GM23248 (cell line): Measurements from ENCODE around the gene BHMT. TPM values are rescaled to one million over a fixed set of nuclear protein-coding genes. Genes with fewer than 3 reads are reported as not detected.

ENCODE experiments used
- DNase-seq: peaks from one replicate; pipeline ENCODE4 v3.0.0-alpha.2; 2015
- H2AFZ ChIP-seq: fragments of 200-600 bp; sonication (generic); 2 replicates; pipeline ENCODE4 v1.6.1; 2016; ENCODE audit warnings: antibody characterized with exemption
- H3F3A ChIP-seq: fragments of 200-600 bp; sonication (generic); 2 replicates; pipeline ENCODE4 v1.6.1; 2016; ENCODE audit warnings: mild to moderate bottlenecking, antibody characterized with exemption, mixed run types; ENCODE audit not compliant: insufficient read depth
- H3K27ac ChIP-seq: fragments of 200-600 bp; sonication (generic); 2 replicates; pipeline ENCODE4 v1.5.1; 2016; ENCODE audit warnings: mild to moderate bottlenecking
- H3K27me3 ChIP-seq: fragments of 200-600 bp; sonication (generic); replicated peaks from 2 replicates; pipeline ENCODE4 v1.6.1; 2016; ENCODE audit warnings: mild to moderate bottlenecking; ENCODE audit not compliant: insufficient read depth
- H3K36me3 ChIP-seq: fragments of 200-600 bp; sonication (generic); 2 replicates; pipeline ENCODE4 v1.6.1; 2016; ENCODE audit warnings: low read depth, mild to moderate bottlenecking
- H3K4me1 ChIP-seq: fragments of 200-600 bp; sonication (generic); 2 replicates; pipeline ENCODE4 v1.6.1; 2016; ENCODE audit warnings: mild to moderate bottlenecking; ENCODE audit not compliant: insufficient read depth
- H3K4me2 ChIP-seq: fragments of 200-600 bp; sonication (generic); one replicate; pipeline ENCODE4 v1.6.1; 2016; ENCODE audit warnings: mild to moderate bottlenecking; ENCODE audit not compliant: unreplicated experiment
- H3K4me3 ChIP-seq: fragments of 200-600 bp; sonication (generic); 2 replicates; pipeline ENCODE4 v1.5.1; 2016; ENCODE audit warnings: mild to moderate bottlenecking
- H3K79me2 ChIP-seq: fragments of 200-600 bp; sonication (generic); 2 replicates; pipeline ENCODE4 v1.6.1; 2016; ENCODE audit warnings: mild to moderate bottlenecking; ENCODE audit not compliant: insufficient read depth
- H3K9ac ChIP-seq: fragments of 200-600 bp; sonication (generic); 2 replicates; pipeline ENCODE4 v1.6.1; 2016; ENCODE audit warnings: mild to moderate bottlenecking
- H3K9me2 ChIP-seq: fragments of 200-600 bp; sonication (generic); 2 replicates; pipeline ENCODE4 v1.6.1; 2016; ENCODE audit warnings: mixed run types, mild to moderate bottlenecking, moderate library complexity; ENCODE audit not compliant: insufficient read depth
- H3K9me3 ChIP-seq: fragments of 200-600 bp; sonication (generic); one replicate; pipeline ENCODE4 v1.6.1; 2017; ENCODE audit warnings: low read depth
- H4K20me1 ChIP-seq: fragments of 200-600 bp; sonication (generic); 2 replicates; pipeline ENCODE4 v1.6.0; 2016; ENCODE audit not compliant: insufficient read depth
- EZH2 ChIP-seq: fragments of 200-600 bp; sonication (generic); IDR thresholded peaks from 2 replicates; pipeline ENCODE4 v1.6.1; 2018; ENCODE audit warnings: antibody characterized with exemption, mild to moderate bottlenecking; ENCODE audit not compliant: insufficient read depth, poor library complexity, severe bottlenecking
- EZH2phosphoT487 ChIP-seq: fragments of 200-600 bp; sonication (generic); IDR thresholded peaks from 2 replicates; pipeline ENCODE4 v1.6.1; 2018; ENCODE audit warnings: antibody characterized with exemption, moderate library complexity, mild to moderate bottlenecking, low read depth; ENCODE audit not compliant: insufficient read depth
- WGBS, 2 experiments: methylation state at CpG; one replicate each; pipeline ENCODE4 v1.1.6; 2015 to 2017; ENCODE audit warnings: low lambda C conversion rate in 2 of 2, low coverage in 1 of 2; ENCODE audit errors: missing lambda C conversion rate in 2 of 2; 5-methylcytosine and 5-hydroxymethylcytosine counted together
- in situ Hi-C: fragments of 300-500 bp; cut with MboI; formaldehyde crosslinking; loops from 2 replicates; pipeline ENCODE4 v1.15.0; 2020
- polyA plus RNA-seq: library from polyadenylated mRNA; unstranded; fragments of >200 nt; fragmentation: Nextera tagmentation; extraction: Ambion mirVana; gene quantifications from 2 replicates; pipeline ENCODE4 v1.2.1, GENCODE V29; 2016
- total RNA-seq: library from RNA; depleted of rRNA; stranded (reverse); fragments of >200 nt; shearing (Covaris generic); gene quantifications from 2 replicates; pipeline ENCODE4 v1.2.3, GENCODE V29; 2014

Gene BHMT
- total and polyA plus RNA-seq, 2 experiments from 2014 or later = not detected

- WGBS, 2 experiments = 51 to 57% methylated on average over 6 of the region's 6 CpGs
- Histone ChIP-seq H2AFZ (no peak overlapping the region), H3K4me3 (no peak overlapping the region), H3F3A (peaks cover 12% of the 10 kb centered on the region; the same call in 1 of the 2 replicates), H3K79me2 (no peaks in the 10 kb centered on the region), H3K4me1 (0 out of 2 replicates have a peak, but pooled peaks cover 3% of the 10 kb centered on the region), H4K20me1 (no peaks in the 10 kb centered on the region), H3K36me3 (no peaks in the 10 kb centered on the region), H3K9me2 (no peaks in the 10 kb centered on the region), H3K27me3 (no peaks in the 10 kb centered on the region), H3K9ac (no peak overlapping the region), H3K4me2 (no peak overlapping the region), H3K27ac (no peak overlapping the region), H3K9me3 (no peaks in the 10 kb centered on the region)
- TF ChIP-seq EZH2phosphoT487 (no peak), EZH2 (no peak)
- in situ Hi-C loops = no loop called here
- DNase-seq = peak; percentile 72
Observed at GRCh38 chr5:79074641-79075040, 37.0 kb upstream of the BHMT start.

- no peaks in the 10 kb centered on the region for H3K79me2 ChIP-seq
- H3F3A ChIP-seq = peaks cover 3% of the 10 kb centered on the region; the same call in 1 of the 2 replicates
- no peak overlapping the region for H3K4me2 ChIP-seq
- H3K9me3 ChIP-seq = no peaks in the 10 kb centered on the region
- no peak overlapping the region for H3K4me3 ChIP-seq
- H3K27ac ChIP-seq = no peak overlapping the region
- no peaks in the 10 kb centered on the region for H4K20me1 ChIP-seq
- WGBS, 2 experiments = 59 to 64% methylated on average over 11 of the region's 11 CpGs
- no peaks in the 10 kb centered on the region for H3K36me3 ChIP-seq
- no peak overlapping the region for H3K9ac ChIP-seq
- DNase-seq = peak; percentile 43
- in situ Hi-C loops = no loop called here
- no peaks in the 10 kb centered on the region for H3K27me3 ChIP-seq
- H2AFZ ChIP-seq = no peak overlapping the region
- TF ChIP-seq EZH2 (no peak), EZH2phosphoT487 (no peak)
- H3K4me1 ChIP-seq = 0 out of 2 replicates have a peak, but pooled peaks cover 3% of the 10 kb centered on the region
- no peaks in the 10 kb centered on the region for H3K9me2 ChIP-seq
Observed at GRCh38 chr5:79075646-79076426, 35.8 kb upstream of the BHMT start.

GRCh38 chr5:79076819-79077218, 34.8 kb upstream of the BHMT start:
- Histone ChIP-seq H3K27ac (no peak overlapping the region), H3K9me2 (no peaks in the 10 kb centered on the region), H3K4me2 (no peak overlapping the region), H3K4me3 (no peak overlapping the region), H3K27me3 (no peaks in the 10 kb centered on the region), H3K4me1 (0 out of 2 replicates have a peak, but pooled peaks cover 3% of the 10 kb centered on the region), H3F3A (no peaks in the 10 kb centered on the region), H3K9ac (no peak overlapping the region), H3K9me3 (no peaks in the 10 kb centered on the region), H2AFZ (0 out of 2 replicates have a peak overlapping the region, but pooled peaks have one; percentile 14), H4K20me1 (no peaks in the 10 kb centered on the region), H3K36me3 (no peaks in the 10 kb centered on the region), H3K79me2 (no peaks in the 10 kb centered on the region)
- WGBS, 2 experiments = 62 to 71% methylated on average over 4 of the region's 4 CpGs
- DNase-seq = no peak
- in situ Hi-C loops = no loop called here
- TF ChIP-seq EZH2phosphoT487 = no peak
- TF ChIP-seq EZH2 = no peak

GRCh38 chr5:79077680-79078365, 33.8 kb upstream of the BHMT start:
- no peaks in the 10 kb centered on the region for H3K36me3 ChIP-seq
- no peaks in the 10 kb centered on the region for H3K9me2 ChIP-seq
- no peaks in the 10 kb centered on the region for H3K9me3 ChIP-seq
- no peaks in the 10 kb centered on the region for H3K27me3 ChIP-seq
- no peak for TF ChIP-seq EZH2
- TF ChIP-seq EZH2phosphoT487 = no peak
- H3K4me3 ChIP-seq = no peak overlapping the region
- H4K20me1 ChIP-seq = no peaks in the 10 kb centered on the region
- H3K27ac ChIP-seq = no peak overlapping the region
- WGBS, 2 experiments = 49 to 56% methylated on average over 3 of the region's 3 CpGs
- H3K79me2 ChIP-seq = no peaks in the 10 kb centered on the region
- H3K4me1 ChIP-seq = 0 out of 2 replicates have a peak, but pooled peaks cover 3% of the 10 kb centered on the region
- in situ Hi-C loops = no loop called here
- no peaks in the 10 kb centered on the region for H3F3A ChIP-seq
- peak; percentile 47 for DNase-seq
- no peak overlapping the region for H2AFZ ChIP-seq
- no peak overlapping the region for H3K4me2 ChIP-seq
- no peak overlapping the region for H3K9ac ChIP-seq
